HepG2 (cell line): Measurements from ENCODE around the gene PATZ1. TPM values are rescaled to one million over a fixed set of nuclear protein-coding genes. Genes with fewer than 3 reads are reported as not detected.

ENCODE experiments used
- ATAC-seq: fragments of 200-7000 bp; cut with Tn5 transposase; 3 replicates; pipeline ENCODE4 v1.9.1; 2020; ENCODE audit warnings: mild to moderate bottlenecking, moderate library complexity
- BruUV-seq: library from RNA; stranded (reverse); fragments of 400-500 nt; replicated peaks from 2 replicates; lab custom pipeline; 2021; lab: Mats Ljungman, UMichigan
- CTCF ChIA-PET: fragments of 300-600 bp; formaldehyde crosslinking; extraction: SDS; loops from one replicate; lab custom pipeline; 2021; ENCODE audit warnings: low total read pairs, inconsistent platforms, low intra/inter-chr PET ratio; lab: Yijun Ruan, JAX
- POLR2A ChIA-PET: fragments of 350-600 bp; sonication (Branson Sonifier 250); formaldehyde crosslinking; loops from one replicate; lab custom pipeline; 2020; ENCODE audit warnings: antibody characterized with exemption, inconsistent platforms; lab: Yijun Ruan, JAX
- DNase-seq: peaks from one replicate; pipeline ENCODE4 v3.0.0-alpha.2; 2015; ENCODE audit warnings: low spot score
- FAIRE-seq: peaks from 3 replicates; lab custom pipeline; 2011; peaks lifted over from hg19 to GRCh38; lab: Jason Lieb, UNC
- H2AFZ ChIP-seq: one replicate; pipeline ENCODE4 v1.6.1; 2011; ENCODE audit warnings: low read length, inconsistent platforms
- H3K27ac ChIP-seq: fragments of 300-600 bp; 3 replicates; pipeline ENCODE4 v1.8.0; 2011; ENCODE audit warnings: mixed run types, mild to moderate bottlenecking, mixed read lengths, low read length, inconsistent platforms; ENCODE audit not compliant: insufficient read depth; ENCODE audit errors: extremely low read length
- H3K27me3 ChIP-seq, 2 experiments: fragments of 200-600 bp in 1 of 2; 2 replicates in 1 of 2; 3 replicates in 1 of 2; pipeline versions ENCODE4 v1.6.0 to v1.8.0; 2011; ENCODE audit warnings: low read length in 2 of 2, mild to moderate bottlenecking in 2 of 2, moderate library complexity in 2 of 2, inconsistent platforms in 1 of 2; ENCODE audit not compliant: insufficient read depth in 2 of 2, control insufficient read depth in 1 of 2
- H3K36me3 ChIP-seq, 2 experiments: fragments of 200-600 bp in 1 of 2; replicated peaks in 1 of 2; 2 replicates in 1 of 2; 3 replicates in 1 of 2; pipeline versions ENCODE4 v1.5.1 to v1.8.0; 2011; ENCODE audit warnings: low read length in 2 of 2, inconsistent platforms in 1 of 2; ENCODE audit not compliant: insufficient read depth in 2 of 2, control insufficient read depth in 1 of 2
- H3K4me1 ChIP-seq: 2 replicates; pipeline ENCODE4 v1.5.1; 2012; ENCODE audit warnings: low read length, inconsistent platforms; ENCODE audit not compliant: insufficient read depth
- H3K4me2 ChIP-seq: 2 replicates; pipeline ENCODE4 v1.6.0; 2011; ENCODE audit warnings: low read depth, low read length, inconsistent platforms
- H3K4me3 ChIP-seq, 3 experiments: fragments of 200-600 bp in 1 of 3; sonication (generic), shearing (Covaris generic) in 1 of 3; replicated peaks in 1 of 3; 2 replicates each; pipeline ENCODE4 v1.5.1; 2011 to 2016; ENCODE audit warnings: low read length in 3 of 3, inconsistent platforms in 2 of 3, low read depth in 2 of 3, mild to moderate bottlenecking in 2 of 3, control low read depth in 1 of 3, mixed read lengths in 1 of 3; ENCODE audit not compliant: insufficient read depth in 1 of 3
- H3K79me2 ChIP-seq: one replicate; pipeline ENCODE4 v1.6.1; 2011; ENCODE audit warnings: low read length, inconsistent platforms; ENCODE audit not compliant: insufficient read depth
- H3K9ac ChIP-seq: 2 replicates; pipeline ENCODE4 v1.6.0; 2011; ENCODE audit warnings: mild to moderate bottlenecking, low read depth, low read length, inconsistent platforms; ENCODE audit not compliant: insufficient read depth
- H3K9me3 ChIP-seq: 2 replicates; pipeline ENCODE4 v1.5.1; 2012; ENCODE audit warnings: mild to moderate bottlenecking, low read length
- H4K20me1 ChIP-seq: 2 replicates; pipeline ENCODE4 v1.6.0; 2011; ENCODE audit warnings: inconsistent platforms, mild to moderate bottlenecking, low read length, moderate library complexity; ENCODE audit not compliant: insufficient read depth
- HIC2 ChIP-seq: sonication (generic); formaldehyde crosslinking; IDR thresholded peaks from 2 replicates; pipeline ENCODE4 v1.9.0; 2022; ENCODE audit warnings: low read depth, missing genetic modification reagents
- NKX3-1 ChIP-seq: sonication (generic); formaldehyde crosslinking; IDR thresholded peaks from 2 replicates; pipeline ENCODE4 v1.5.0; 2020; ENCODE audit warnings: missing genetic modification reagents
- THAP8 ChIP-seq: sonication (generic); formaldehyde crosslinking; IDR thresholded peaks from 2 replicates; pipeline ENCODE4 v1.5.1; 2020; ENCODE audit warnings: missing genetic modification reagents, mild to moderate bottlenecking, borderline replicate concordance
- ZBTB43 ChIP-seq: sonication (generic); formaldehyde crosslinking; conservative IDR thresholded peaks from 2 replicates; pipeline ENCODE4 v1.4.0; 2020; ENCODE audit warnings: missing genetic modification reagents
- ZHX2 ChIP-seq, 2 experiments: sonication (generic) in 1 of 2; formaldehyde crosslinking in 1 of 2; IDR thresholded peaks; 2 replicates each; pipeline versions ENCODE4 v1.6.1 to v1.9.0; 2014 to 2022; ENCODE audit warnings: antibody characterized with exemption in 1 of 2, borderline replicate concordance in 1 of 2, inconsistent platforms in 1 of 2, low read depth in 1 of 2, missing genetic modification reagents in 1 of 2
- ZNF431 ChIP-seq: sonication (generic); formaldehyde crosslinking; IDR thresholded peaks from 2 replicates; pipeline ENCODE4 v1.9.0; 2022; ENCODE audit warnings: missing genetic modification reagents, low read depth, mild to moderate bottlenecking, borderline replicate concordance
- in situ Hi-C: cut with HindIII; loops from 2 replicates; pipeline ENCODE4 v1.10.0; 2017; ENCODE audit warnings: low pct_unique_long_range_greater_than_20kb; ENCODE audit not compliant: extremely low pct_ligation_motif_present
- intact Hi-C: fragments of 100-400 bp; cut with micrococcal nuclease; formaldehyde crosslinking; loops from one replicate; pipeline ENCODE4 v1.10.0; 2022; ENCODE audit not compliant: unreplicated experiment
- polyA plus RNA-seq, 8 experiments: library from polyadenylated mRNA; depleted of rRNA in 3 of 8; stranded (reverse) in 7 of 8; unstranded in 1 of 8; fragments of >200 nt; fragmentation: Illumina TruSeq in 4 of 8; extraction: Trizol in 4 of 8; gene quantifications; 2 replicates each; pipeline versions ENCODE4 v1.2.1 to v1.2.3, GENCODE V29; 2011 to 2016; ENCODE audit warnings: low read depth in 4 of 8, missing spikeins in 1 of 8, mixed read lengths in 1 of 8; ENCODE audit not compliant: insufficient read depth in 1 of 8
- total RNA-seq, 5 experiments: library from RNA; depleted of rRNA; stranded (reverse); fragments of >200 nt; fragmentation: Illumina TruSeq; extraction: Trizol; gene quantifications; 2 replicates each; pipeline ENCODE4 v1.2.3, GENCODE V29; 2016; ENCODE audit warnings: low read depth in 1 of 5
- TF ChIP-seq, protein P1 (sequence below): sonication (generic); formaldehyde crosslinking; IDR thresholded peaks from 2 replicates; pipeline ENCODE4 v1.4.0; 2020; ENCODE audit warnings: mild to moderate bottlenecking, missing genetic modification reagents, borderline replicate concordance

The PATZ1 gene
- total and polyA plus RNA-seq, 2 of the 13 experiments (the other 11 are each of a cell fraction or from before 2014, with no cell fraction given): 24.9 to 30.5 TPM

GRCh38 chr22:31308181-31308580 is 38.0 kb downstream of the PATZ1 start:
- in situ Hi-C loops (no loop called here), intact Hi-C loops (no loop called here)
- ATAC-seq: no peak
- Histone ChIP-seq H4K20me1 (no peaks in the 10 kb centered on the region), H2AFZ (no peak overlapping the region), H3K36me3 (no peaks in the 10 kb centered on the region), H3K4me2 (no peak overlapping the region), H3K4me1 (peaks cover 3% of the 10 kb centered on the region; the same call in 1 of the 2 replicates), H3K9me3 (no peaks in the 10 kb centered on the region), H3K27ac (no peak overlapping the region), H3K79me2 (no peaks in the 10 kb centered on the region), H3K4me3 (no peak overlapping the region), H3K9ac (no peak overlapping the region), H3K27me3 (no peaks in the 10 kb centered on the region)
- BruUV-seq: no TSS peak
- CTCF ChIA-PET: no interaction called here
- DNase-seq: no peak
- POLR2A ChIA-PET: no interaction called here
- FAIRE-seq: no peak
- no peak for TF ChIP-seq ZHX2 (IDR thresholded peaks at IDR 0.05; ENCODE audit: low read depth)
- no peak for TF ChIP-seq ZHX2 (CRISPR knock-in tag; IDR thresholded peaks at IDR 0.05; ENCODE audit: borderline replicate concordance)
- no peak for TF ChIP-seq NKX3-1
- TF ChIP-seq ZNF431 (CRISPR knock-in tag): no peak
- TF ChIP-seq, protein P1, sequence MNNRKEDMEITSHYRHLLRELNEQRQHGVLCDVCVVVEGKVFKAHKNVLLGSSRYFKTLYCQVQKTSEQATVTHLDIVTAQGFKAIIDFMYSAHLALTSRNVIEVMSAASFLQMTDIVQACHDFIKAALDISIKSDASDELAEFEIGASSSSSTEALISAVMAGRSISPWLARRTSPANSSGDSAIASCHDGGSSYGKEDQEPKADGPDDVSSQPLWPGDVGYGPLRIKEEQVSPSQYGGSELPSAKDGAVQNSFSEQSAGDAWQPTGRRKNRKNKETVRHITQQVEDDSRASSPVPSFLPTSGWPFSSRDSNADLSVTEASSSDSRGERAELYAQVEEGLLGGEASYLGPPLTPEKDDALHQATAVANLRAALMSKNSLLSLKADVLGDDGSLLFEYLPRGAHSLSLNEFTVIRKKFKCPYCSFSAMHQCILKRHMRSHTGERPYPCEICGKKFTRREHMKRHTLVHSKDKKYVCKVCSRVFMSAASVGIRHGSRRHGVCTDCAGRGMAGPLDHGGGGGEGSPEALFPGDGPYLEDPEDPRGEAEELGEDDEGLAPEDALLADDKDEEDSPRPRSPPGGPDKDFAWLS (CRISPR knock-in tag): no peak
- TF ChIP-seq ZBTB43 (CRISPR knock-in tag): no peak
- TF ChIP-seq THAP8 (CRISPR knock-in tag): no peak
- no peak for TF ChIP-seq HIC2
